Heart left ventricle (tissue), 13 donors: Measurements from ENCODE around the gene FBXL19.

Experiments
- POLR2A ChIP-seq, 2 donors: fragments of 450-650 bp; IDR thresholded peaks; one replicate each; pipeline ENCODE4 v1.6.1; 2017; ENCODE audit warnings: antibody characterized with exemption in 2 of 2, mild to moderate bottlenecking in 2 of 2, moderate library complexity in 2 of 2
- TF ChIP-seq, protein P1 (sequence below), 12 donors: fragments of 200-600 bp; sonication (generic) in 4 of 12; IDR thresholded peaks; one replicate each; pipeline versions ENCODE4 v1.5.0 to v1.8.0; 2018 to 2022; ENCODE audit warnings: antibody characterized with exemption in 12 of 12, mild to moderate bottlenecking in 5 of 12
- donor health status: ischemic (EF 13 %, LVEDD 7.1; RV severe dilation, severe dysfunction).
- donor health status: DM: no; HTN: yes; CAD: no.
- donor health status: DM: no; HTN: no; CAD: no.
- donor health status: ischemic (EF 25% LVEDD 6.9; RV normal size, moderate dysfunction).
- donor health status: ischemic (EF 25% LVEDD 5.7; RV mildly dilated, moderate dysfunction).
- donor health status: ischemic (EF 35%, LVEDD 5.7; RV mildly dilated, moderate dysfunction).
- donor health status: nonischemic (EF 11% LVEDD 7.7; RV severe dilation, severe dysfunction).
- donor health status: DM: yes; HTN: yes; CAD: no.
- donor health status: PGD.
- donor health status: ischemic (EF 29% LVEDD 5.4; RV normal size, mild dysfunction).
- donor health status: nonischemic (EF 23%, LVEDD 6.1; RV moderate dilation, normal function).

DNA sequence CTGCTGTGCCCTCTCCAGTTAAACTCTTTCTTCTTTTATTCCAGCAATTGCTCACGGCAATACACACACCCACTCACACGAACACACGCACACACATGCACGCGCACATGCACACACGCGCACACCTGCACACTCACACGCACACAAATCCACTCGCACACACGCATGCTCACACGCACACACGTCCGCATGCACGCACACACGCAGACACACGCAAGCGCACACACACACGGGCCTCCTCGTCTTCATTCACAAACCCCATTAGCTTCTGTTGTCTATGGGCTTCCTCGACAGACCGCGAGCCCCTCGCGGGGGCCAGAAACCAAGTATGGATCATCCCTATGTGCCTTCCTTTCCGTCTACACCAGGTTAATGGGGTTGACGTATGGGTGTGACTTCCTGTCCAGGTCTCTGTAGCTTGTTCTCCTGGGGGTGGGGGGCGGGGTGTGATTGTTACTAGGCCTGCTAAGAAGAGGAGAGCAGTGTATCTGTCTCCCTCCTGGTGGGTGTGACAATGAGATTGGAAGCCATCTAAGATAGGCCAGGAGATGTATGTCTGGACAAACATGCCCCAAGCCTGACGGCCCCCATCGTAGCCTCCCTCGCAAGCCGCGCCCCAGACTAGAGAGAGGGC, 27.6 kb upstream of the FBXL19 start:
- TF ChIP-seq POLR2A (IDR thresholded peaks at IDR 0.05): no peak
- TF ChIP-seq, protein P1, sequence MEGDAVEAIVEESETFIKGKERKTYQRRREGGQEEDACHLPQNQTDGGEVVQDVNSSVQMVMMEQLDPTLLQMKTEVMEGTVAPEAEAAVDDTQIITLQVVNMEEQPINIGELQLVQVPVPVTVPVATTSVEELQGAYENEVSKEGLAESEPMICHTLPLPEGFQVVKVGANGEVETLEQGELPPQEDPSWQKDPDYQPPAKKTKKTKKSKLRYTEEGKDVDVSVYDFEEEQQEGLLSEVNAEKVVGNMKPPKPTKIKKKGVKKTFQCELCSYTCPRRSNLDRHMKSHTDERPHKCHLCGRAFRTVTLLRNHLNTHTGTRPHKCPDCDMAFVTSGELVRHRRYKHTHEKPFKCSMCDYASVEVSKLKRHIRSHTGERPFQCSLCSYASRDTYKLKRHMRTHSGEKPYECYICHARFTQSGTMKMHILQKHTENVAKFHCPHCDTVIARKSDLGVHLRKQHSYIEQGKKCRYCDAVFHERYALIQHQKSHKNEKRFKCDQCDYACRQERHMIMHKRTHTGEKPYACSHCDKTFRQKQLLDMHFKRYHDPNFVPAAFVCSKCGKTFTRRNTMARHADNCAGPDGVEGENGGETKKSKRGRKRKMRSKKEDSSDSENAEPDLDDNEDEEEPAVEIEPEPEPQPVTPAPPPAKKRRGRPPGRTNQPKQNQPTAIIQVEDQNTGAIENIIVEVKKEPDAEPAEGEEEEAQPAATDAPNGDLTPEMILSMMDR (IDR thresholded peaks at IDR 0.05): no peak
